Renal cortex interstitium (tissue), 11 donors: ENCODE data around the gene AEBP1. TPM values are rescaled to one million over a fixed set of nuclear protein-coding genes. Genes with fewer than 3 reads are reported as not detected.
A peak's percentile ranks its signal among the peaks of the same experiment; 100 is the strongest.

Experiments
- DNase-seq, 11 donors: peaks; one replicate each; pipeline ENCODE4 v3.0.0-alpha.2; 2013; ENCODE audit warnings: low read depth in 9 of 11, low spot score in 4 of 11; ENCODE audit errors: extremely low read depth in 1 of 11
- polyA plus RNA-seq, 3 donors: library from polyadenylated mRNA; unstranded; fragments of 120-200 nt; gene quantifications; one replicate each; pipeline ENCODE4 v1.2.1, GENCODE V29; 2013; ENCODE audit not compliant: insufficient read length in 3 of 3

The AEBP1 gene
- polyA plus RNA-seq, 3 donors = 64.9 to 81.7 (median 79.6) TPM

DNA sequence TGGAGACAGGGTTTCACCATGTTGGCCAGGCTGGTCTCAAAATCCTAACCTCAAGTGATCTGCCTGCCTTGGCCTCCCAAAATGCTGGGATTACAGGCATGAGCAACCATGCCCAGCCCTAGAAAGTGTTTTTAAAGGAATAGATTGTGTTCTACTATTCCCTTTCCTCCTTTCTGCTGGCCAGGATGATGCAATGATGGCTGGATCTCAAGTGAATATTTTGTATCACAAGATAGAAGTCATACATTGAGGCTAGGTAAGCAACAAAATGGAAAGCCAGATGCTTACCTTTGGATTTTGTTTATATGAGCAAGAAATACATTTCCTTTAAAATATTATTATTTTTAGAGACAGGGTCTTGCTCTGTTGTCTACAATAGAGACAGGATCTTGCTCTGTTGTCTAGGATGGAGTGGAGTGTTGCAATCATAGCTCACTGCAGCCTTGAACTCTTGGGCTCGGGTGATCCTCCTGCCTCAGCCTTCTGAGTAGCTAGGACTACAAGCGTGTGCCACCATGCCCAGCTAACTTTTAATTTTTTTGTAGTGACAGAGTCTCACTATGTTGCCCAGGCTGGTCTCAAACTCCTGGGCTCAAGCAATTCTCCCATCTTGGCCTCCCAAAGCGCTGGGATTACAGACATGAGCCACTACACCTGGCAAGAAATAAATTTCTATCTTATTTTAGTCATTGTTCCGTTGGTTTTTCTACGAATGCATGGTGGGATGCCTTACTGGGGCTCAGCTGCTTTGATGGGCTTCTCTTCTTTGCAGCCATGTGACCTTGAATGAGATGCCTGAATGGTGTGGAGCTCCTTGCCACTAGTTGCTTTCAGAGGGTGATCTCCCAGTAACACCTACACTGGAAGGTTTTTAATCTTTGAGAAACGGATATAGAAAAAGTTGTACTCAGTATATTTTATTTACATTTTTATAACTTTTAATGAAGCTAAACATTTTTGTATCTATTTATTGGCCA is 5.8 kb upstream of the AEBP1 start:
- DNase-seq = no peak

DNA sequence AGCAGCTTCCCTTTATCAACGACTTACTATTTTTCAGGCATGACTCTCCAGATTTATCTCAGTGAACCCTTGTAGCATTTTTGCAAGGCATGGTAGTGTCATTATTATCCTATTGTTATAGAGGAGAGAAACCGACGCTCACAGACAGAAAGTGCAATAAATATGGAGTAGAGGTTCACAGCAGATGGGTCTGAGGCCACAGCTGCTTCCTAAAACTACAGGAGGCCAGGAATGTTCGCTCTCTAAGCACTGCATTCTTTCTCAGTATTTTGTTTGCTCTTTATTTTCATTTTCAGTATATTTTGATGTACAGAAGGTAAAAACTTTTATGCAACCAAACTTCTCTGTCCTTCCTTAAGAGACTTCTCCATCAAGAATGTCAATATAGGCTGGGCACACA is 4.5 kb upstream of the AEBP1 start:
- DNase-seq = no peak

DNA sequence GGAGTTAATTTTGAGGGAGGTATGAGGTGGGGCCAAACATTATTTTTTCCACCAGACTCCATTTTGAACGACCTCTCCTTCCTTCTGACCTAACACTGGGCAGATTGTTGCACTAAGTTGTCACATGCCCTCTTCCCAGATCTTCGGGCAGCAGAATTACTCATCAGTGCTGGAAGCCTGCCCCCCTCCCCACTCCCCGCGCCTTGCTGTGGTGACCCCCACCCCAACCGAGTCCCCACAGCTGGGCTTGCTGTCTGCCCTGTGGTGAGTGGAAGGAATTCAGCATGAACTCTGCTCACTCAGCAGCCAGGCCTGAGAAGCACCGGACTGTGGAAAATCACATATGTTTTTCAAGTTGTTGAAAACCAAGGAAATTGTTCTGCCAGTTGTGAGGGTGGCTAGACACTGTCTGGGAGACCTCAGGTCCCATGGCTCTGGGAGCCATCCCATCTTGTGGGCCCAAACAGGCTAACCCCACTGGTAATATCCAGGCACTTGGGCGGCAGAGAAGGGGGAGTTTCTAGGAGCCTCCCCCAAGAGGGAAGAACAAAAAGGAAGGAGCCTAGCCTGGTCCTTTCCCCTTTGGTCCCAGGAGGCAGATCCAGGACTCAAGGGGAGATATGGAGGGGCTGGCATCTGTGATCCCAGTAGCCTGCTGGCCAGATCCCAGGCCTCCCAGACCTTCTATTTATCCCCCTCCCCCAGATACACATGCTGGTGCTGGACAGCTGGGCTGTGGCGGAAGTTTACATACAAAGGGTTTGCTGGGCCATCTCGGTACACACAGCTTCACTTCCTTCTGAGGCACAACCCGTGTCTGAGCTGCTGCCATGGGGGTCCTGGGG is 3.5 kb upstream of the AEBP1 start:
- DNase-seq = no peak

DNA sequence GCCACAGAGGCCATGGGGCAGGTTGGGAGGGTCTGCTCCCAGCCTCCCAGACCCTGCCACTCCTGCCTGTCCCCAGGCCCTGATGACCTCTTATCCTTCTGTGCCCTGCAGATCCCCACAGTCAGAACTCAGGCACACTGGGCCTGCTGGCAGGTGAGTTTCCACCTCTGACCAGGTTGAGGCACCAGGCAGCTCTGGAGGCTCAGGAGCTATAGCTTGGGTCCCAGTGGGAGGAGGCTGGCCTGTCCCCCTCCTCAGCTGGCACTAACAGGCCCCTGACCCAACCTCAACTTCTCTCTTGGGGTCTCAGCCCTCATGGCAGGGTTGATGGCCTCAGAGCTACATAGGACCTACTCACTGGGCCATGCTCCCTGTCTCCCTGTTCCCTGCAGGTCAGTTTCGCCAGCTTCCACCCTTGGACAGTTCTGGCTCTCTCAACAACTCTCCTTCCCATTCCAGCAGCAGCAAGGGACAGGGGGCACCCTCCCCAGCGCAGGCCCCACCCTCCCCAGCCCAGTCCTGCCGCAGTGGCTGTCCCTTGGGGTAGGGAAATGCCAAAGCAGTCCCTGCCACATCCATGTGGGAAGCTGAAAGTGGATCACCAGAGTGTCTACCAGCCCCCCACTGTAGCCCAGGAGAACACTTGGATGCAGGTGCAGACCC is 2.7 kb upstream of the AEBP1 start:
- DNase-seq = no peak

DNA sequence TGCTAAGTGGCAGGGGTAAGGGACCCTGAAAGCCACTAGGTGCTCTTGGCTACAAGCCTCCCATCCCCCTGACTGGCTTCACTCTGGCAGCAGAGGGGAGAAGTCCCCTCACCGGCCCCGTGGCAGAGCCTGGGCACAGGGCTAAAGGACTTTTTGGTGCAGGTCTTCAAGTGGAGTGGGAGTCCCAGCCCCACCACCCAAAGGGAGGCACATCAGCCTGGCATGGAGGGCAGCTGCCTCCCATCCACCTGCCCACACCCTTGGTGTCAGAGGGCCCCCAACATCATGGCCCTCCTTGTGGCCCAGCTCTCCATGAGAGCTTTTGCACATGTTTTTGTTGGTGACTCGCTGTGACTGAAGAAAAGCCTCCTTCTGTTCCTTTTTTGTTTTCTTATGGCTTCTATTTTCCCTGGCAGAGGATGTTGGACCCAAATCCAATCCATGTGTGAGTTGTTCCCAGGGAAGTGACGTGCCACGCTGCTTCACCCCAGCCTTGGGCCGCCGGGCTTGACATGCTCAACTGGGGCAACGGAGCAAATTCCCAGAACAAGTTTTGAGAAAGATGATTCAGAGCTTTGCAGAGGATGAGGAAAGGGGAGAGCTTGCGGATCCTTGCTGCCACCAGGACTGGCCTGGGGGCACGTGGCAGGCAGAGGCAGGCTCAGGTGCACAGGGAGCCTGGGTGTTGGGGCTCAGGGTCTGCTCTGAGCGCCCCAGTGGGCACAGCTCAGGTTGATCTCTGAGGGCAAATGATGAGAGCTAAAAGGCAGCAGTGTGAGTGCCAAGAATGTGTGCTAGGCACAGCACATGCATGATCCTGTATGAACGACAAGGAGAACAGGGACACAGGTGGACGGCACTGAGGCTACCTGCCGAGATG is 1.9 kb upstream of the AEBP1 start:
- no peak for DNase-seq

DNA sequence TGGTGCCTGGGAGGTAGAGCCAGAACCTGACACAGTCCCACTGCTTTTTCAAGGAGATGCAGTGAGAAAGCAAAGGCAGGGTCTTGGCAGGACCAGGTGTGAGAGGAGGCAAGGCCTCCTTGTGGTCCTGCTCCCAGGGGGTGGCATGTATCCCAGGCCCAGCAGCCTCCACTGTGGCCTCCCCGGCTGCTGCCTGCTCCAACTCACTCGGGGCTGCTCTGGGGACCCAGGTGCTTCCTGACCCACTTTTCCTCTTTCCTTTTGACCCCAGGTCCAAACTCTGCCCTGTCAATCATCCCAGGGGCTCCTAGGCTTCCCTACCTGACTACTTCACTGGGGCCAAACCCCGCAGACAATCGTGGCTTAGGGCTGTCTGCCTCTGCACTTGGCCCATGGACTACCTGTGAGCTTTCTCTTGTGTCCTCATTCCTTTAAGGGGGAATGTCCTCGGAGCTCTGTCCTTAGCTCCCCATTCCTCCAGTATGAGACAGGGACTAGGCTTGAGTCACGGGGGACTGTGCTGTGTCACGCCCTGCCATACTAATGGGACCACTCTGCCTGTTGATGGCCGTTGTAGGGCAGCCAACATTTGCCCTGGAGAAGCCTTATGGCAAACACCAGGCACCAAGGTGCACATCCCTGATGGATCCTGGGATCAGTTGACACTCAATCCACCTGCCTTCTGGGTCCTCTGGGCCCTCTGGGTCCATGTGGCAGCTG is 1.1 kb upstream of the AEBP1 start:
- DNase-seq = no peak

- DNase-seq = no peak
Observed at GRCh38 chr7:44103566-44103922, 601 bp upstream of the AEBP1 start.

- peak in 1 of 11 donors; percentile 31 for DNase-seq
Observed at GRCh38 chr7:44104860-44105771, 971 bp downstream of the AEBP1 start.

DNA sequence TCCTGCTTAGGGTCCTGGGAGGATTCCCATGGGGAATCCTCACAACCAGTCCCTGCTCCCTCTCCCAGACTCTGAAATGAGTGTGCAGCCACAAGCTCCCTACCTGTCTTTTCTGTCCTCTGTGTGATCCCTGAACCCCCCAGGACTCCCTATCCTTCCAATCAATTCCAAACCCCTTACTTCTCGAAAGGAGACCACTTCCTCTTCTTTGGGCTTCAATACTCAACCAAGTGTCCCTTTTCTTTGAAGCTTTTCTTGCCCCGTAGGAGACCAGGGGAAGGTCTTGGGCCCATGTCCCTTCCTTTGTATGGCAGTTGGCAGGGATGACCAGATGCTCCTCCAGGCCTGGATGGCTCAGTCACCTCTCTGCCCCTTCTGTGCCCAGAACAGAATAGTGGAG is 1.7 kb downstream of the AEBP1 start:
- DNase-seq = no peak

- no peak for DNase-seq
Observed at GRCh38 chr7:44106311-44107065, 2.3 kb downstream of the AEBP1 start.

DNA sequence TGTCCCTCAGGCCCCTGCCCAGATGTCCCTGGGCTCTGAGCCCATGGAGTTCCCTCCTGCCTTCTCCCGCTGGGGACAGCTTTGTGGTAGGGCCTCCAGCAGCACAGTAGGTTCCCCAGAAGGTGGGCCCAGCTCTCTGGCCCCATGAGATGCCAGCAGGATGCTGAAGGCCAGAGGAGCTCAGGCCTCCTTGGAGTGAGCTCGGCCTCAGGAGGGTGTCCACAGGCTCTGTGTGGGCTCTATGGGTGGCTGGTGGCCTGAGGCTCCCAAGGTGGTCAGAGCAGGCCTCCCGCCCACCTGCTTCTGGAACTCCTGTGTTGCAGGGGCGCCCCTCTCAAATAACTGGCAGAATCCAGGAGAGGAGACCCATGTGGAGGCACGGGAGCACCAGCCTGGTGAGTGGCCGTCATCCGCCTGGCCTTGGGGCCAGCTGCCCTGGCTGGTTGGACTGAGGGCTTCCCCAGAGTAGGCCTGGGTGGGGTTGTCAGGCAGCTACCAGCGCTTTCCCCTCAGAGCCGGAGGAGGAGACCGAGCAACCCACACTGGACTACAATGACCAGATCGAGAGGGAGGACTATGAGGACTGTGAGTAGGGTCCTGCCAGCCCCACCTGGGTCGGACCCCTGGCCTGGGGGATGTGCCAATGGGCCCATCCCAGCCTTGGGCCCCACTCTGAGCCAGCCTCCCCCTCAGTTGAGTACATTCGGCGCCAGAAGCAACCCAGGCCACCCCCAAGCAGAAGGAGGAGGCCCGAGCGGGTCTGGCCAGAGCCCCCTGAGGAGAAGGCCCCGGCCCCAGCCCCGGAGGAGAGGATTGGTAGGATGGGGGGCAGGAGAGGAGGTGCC is 3.2 kb downstream of the AEBP1 start:
- DNase-seq = no peak

DNA sequence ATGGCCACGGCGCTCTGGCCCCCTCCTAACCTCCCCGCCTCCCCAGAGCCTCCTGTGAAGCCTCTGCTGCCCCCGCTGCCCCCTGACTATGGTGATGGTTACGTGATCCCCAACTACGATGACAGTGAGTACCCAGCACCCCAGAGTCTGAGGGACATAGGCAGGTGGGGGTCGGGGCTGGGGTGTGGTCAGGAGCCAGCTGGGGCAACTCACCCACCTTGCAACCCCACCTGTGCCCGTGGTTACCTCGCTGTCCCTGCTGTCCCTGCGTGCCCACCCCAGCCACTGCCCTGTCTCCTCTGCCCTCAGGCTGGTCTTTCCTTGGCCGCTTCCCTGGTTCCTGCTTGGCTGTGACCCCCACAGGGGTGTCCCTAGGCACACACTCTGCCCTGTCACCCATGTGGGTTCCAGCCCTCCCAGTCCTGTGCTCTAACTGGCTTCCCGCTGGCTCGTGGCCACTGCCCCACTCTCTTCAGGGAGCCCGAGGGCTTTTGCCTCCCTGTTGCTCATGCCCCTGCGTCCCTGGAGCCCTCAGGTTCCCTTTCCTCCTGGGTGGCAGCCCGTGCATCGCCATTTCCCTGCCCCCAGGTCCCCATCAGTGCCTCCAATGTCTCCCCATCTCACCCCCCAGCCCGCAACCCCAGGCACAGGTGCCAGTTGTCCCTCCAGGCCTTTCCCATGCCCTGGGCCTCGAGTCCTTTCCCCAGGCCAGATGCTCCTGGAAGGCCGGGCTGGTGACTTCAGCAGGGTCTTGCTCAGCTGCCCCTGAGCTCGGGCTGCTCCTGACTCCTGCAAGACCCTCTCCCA is 4.0 kb downstream of the AEBP1 start:
- DNase-seq = no peak

DNA sequence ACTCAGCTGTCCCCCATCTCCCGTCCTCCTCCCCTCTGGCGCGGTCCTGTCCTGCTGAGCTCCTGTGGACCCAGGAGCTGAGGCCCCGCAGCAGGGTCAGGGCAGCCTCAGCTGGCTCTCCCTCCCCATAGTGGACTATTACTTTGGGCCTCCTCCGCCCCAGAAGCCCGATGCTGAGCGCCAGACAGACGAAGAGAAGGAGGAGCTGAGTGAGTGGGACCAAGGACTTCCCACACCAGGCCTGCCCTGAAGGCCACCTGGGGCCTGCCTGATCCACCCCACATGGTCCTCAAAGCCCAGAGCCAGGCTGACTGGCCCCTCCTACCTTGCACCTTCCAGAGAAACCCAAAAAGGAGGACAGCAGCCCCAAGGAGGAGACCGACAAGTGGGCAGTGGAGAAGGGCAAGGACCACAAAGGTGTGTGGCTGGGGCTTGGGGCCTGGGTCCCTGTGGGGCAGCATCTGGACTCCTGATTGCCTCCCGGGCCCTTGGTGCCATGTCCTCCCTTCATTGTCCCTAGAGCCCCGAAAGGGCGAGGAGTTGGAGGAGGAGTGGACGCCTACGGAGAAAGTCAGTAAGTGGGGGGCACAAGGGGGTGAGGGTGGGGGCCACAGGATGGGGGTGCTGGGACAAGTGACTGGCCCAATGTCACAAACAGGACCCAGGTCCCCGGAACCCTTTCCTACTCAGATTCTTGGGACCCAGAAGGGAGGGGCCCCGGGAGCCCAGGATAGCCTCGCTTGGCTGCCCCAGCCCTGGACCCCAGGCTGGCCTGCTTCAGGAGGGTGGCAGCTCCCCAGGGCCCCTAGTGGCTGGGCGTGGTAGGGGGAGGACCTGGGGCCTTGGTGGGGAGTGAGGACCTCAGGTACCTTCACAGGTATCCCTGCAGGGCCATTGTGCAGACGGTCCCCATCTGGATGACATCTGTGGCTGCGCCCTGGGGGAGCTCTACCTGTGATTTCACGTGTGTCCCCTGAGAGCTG is 4.9 kb downstream of the AEBP1 start:
- no peak for DNase-seq

DNA sequence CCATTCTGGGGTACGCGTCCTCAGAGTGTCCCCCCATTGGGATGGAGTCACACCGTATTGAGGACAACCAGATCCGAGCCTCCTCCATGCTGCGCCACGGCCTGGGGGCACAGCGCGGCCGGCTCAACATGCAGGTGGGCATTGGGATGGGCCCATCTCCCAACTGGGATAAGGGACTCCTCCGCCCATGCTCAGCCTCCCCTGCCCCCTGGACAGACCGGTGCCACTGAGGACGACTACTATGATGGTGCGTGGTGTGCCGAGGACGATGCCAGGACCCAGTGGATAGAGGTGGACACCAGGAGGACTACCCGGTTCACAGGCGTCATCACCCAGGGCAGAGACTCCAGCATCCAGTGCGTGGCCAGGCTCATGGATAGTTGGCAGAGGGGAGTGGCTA is 5.8 kb downstream of the AEBP1 start:
- no peak for DNase-seq
